Lung (tissue), 12 donors: Measurements from ENCODE around the gene GPM6B. TPM values are rescaled to one million over a fixed set of nuclear protein-coding genes. Genes with fewer than 3 reads are reported as not detected.

Source experiments
- ATAC-seq: fragments of 200-7000 bp; cut with Tn5 transposase; one replicate; pipeline ENCODE4 v1.9.1; 2020; ENCODE audit warnings: moderate number of reproducible peaks; ENCODE audit not compliant: insufficient read depth, low FRiP score
- DNase-seq, 3 donors: peaks; one replicate each; pipeline ENCODE4 v3.0.0-alpha.2; 2013 to 2017
- H3K27ac ChIP-seq, 2 donors: one replicate each; pipeline ENCODE4 v1.5.1; 2013; ENCODE audit warnings: mild to moderate bottlenecking in 2 of 2, moderate library complexity in 2 of 2, control low read depth in 1 of 2, inconsistent platforms in 1 of 2, low read depth in 1 of 2, low read length in 1 of 2
- H3K27me3 ChIP-seq, 3 donors: one replicate each; pipeline ENCODE4 v1.5.1; 2013; ENCODE audit warnings: low read length in 2 of 3; ENCODE audit not compliant: control insufficient read depth in 3 of 3, insufficient read depth in 3 of 3
- H3K36me3 ChIP-seq, 4 donors: one replicate each; pipeline ENCODE4 v1.5.1; 2013; ENCODE audit warnings: low read length in 4 of 4, mild to moderate bottlenecking in 1 of 4, moderate library complexity in 1 of 4; ENCODE audit not compliant: control insufficient read depth in 4 of 4, insufficient read depth in 4 of 4
- H3K4me1 ChIP-seq, 5 donors: one replicate each; pipeline ENCODE4 v1.5.1; 2013; ENCODE audit warnings: low read length in 5 of 5, mild to moderate bottlenecking in 2 of 5, moderate library complexity in 1 of 5; ENCODE audit not compliant: control insufficient read depth in 5 of 5, insufficient read depth in 5 of 5
- H3K4me3 ChIP-seq: one replicate; pipeline ENCODE4 v1.5.1; 2013; ENCODE audit warnings: mild to moderate bottlenecking, control low read depth, moderate library complexity
- H3K9ac ChIP-seq, 2 donors: one replicate each; pipeline ENCODE4 v1.5.1; 2013; ENCODE audit warnings: low read length in 2 of 2, control low read depth in 1 of 2; ENCODE audit not compliant: insufficient read depth in 1 of 2
- H3K9me3 ChIP-seq, 4 donors: one replicate each; pipeline ENCODE4 v1.5.1; 2013; ENCODE audit warnings: low read length in 3 of 4, mild to moderate bottlenecking in 1 of 4, moderate library complexity in 1 of 4; ENCODE audit not compliant: control insufficient read depth in 4 of 4, insufficient read depth in 3 of 4
- WGBS, 2 donors: extraction: QIAGEN DNeasy Blood & Tissue Kit; methylation state at CpG; one replicate each; pipeline ENCODE4 v1.1.7; 2013; 5-methylcytosine and 5-hydroxymethylcytosine counted together
- polyA plus RNA-seq, 2 donors: library from polyadenylated mRNA; stranded (reverse); fragments of 200-250 nt; gene quantifications; one replicate each; pipeline ENCODE4 v1.2.1, GENCODE V29; 2013
- total RNA-seq, 2 donors: library from RNA; depleted of rRNA in 1 of 2; stranded (reverse); fragments of >200 nt in 1 of 2; gene quantifications; one replicate each; pipeline ENCODE4 v1.2.1, GENCODE V29; 2014 to 2021
- TF ChIP-seq, protein P1 (sequence below): IDR thresholded peaks from 2 replicates; pipeline ENCODE4 v1.5.1; 2012; ENCODE audit warnings: mild to moderate bottlenecking; ENCODE audit errors: control extremely low read depth, extremely low read depth
- donor health status: control.
- donor health status: control.
- donor health status: Bipolar disorder and iron deficiency.
- donor health status: healthy.
- donor health status: DM: yes; HTN: yes; CAD: no.

The GPM6B gene
- total and polyA plus RNA-seq, 4 donors, result 3.9 to 18.0 (median 9.5) TPM

DNA sequence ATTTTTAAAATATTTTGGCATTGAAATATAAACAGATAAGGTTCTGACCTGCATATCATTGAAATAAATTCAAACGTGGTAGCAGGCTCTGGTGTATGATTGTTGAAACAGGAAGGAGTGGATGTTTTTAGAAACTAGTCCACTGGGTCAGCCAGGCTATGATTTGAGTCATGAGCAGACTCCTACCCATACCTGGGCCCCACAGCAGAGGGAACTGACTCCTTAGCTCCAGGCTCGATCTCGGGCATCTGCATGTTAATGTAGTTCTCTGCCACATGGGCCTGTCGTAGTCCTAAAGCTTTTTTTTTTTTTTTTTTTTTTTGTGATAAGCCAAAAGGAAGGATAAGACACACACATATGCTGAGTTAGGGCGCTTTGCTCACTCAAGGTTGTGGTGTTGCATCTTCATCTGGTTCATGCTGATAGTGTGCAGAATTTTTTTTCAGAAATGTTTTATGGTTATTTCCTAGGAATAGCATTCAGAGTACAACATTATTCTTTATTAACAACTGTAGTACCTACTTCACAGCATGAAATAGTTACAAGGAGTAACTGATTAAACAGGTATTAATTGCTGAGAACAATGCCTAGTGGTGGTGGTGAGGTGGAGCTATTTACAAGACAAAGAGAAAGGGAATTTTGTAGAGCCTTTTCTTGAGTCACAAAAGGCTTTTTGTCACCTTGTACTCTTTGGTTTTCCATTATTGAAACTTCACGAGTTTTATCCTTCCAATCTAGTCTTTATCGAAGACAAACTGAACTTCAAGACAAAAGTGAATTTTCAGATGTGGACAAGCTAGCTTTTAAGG lies 55.1 kb downstream of the GPM6B start:
- TF ChIP-seq, protein P1, sequence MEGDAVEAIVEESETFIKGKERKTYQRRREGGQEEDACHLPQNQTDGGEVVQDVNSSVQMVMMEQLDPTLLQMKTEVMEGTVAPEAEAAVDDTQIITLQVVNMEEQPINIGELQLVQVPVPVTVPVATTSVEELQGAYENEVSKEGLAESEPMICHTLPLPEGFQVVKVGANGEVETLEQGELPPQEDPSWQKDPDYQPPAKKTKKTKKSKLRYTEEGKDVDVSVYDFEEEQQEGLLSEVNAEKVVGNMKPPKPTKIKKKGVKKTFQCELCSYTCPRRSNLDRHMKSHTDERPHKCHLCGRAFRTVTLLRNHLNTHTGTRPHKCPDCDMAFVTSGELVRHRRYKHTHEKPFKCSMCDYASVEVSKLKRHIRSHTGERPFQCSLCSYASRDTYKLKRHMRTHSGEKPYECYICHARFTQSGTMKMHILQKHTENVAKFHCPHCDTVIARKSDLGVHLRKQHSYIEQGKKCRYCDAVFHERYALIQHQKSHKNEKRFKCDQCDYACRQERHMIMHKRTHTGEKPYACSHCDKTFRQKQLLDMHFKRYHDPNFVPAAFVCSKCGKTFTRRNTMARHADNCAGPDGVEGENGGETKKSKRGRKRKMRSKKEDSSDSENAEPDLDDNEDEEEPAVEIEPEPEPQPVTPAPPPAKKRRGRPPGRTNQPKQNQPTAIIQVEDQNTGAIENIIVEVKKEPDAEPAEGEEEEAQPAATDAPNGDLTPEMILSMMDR, result no peak
- Histone ChIP-seq H3K27me3 (peaks cover 0 to 26% (median 9%) of the 10 kb centered on the region in 3 donors), H3K9ac (no peak overlapping the region), H3K36me3 (peaks cover 2 to 26% (median 12%) of the 10 kb centered on the region in 4 donors), H3K27ac (peak overlapping the region in 1 of 2 donors; percentile 28), H3K4me1 (peaks cover 0 to 17% (median 5%) of the 10 kb centered on the region in 5 donors), H3K9me3 (peaks cover 0 to 1% (median 0%) of the 10 kb centered on the region in 4 donors), H3K4me3 (no peak overlapping the region)
- DNase-seq (peak; percentile 26 to 60 (median 27)), ATAC-seq (no peak)
- 53 to 66% methylated on average over 7 of the region's 7 CpGs for WGBS, 2 donors

- WGBS, 2 donors, result 61 to 72% methylated on average over 13 of the region's 13 CpGs
- H3K9ac ChIP-seq, result no peak overlapping the region
- no peak overlapping the region for H3K27ac ChIP-seq
- H3K36me3 ChIP-seq, result peaks cover 4 to 19% (median 11%) of the 10 kb centered on the region in 4 donors
- H3K4me1 ChIP-seq, result peaks cover 0 to 17% (median 3%) of the 10 kb centered on the region in 5 donors
- DNase-seq (no peak), ATAC-seq (no peak)
- peaks cover 0 to 1% (median 0%) of the 10 kb centered on the region in 4 donors for H3K9me3 ChIP-seq
- TF ChIP-seq, protein P1, result no peak
- H3K27me3 ChIP-seq, result peaks cover 0 to 12% (median 9%) of the 10 kb centered on the region in 3 donors
- no peak overlapping the region for H3K4me3 ChIP-seq
Measured at GRCh38 chrX:13760426-13760825, 56.5 kb downstream of the GPM6B start.

GRCh38 chrX:13759152-13759718 lies 57.7 kb downstream of the GPM6B start:
- 54 to 75% methylated on average over 8 of the region's 8 CpGs for WGBS, 2 donors
- H3K9ac ChIP-seq, result no peak overlapping the region

More at GRCh38 chrX:13759152-13759718, 57.7 kb downstream of the GPM6B start:
- Histone ChIP-seq H3K27me3 (peaks cover 0 to 12% (median 9%) of the 10 kb centered on the region in 3 donors), H3K36me3 (peaks cover 4 to 22% (median 11%) of the 10 kb centered on the region in 4 donors), H3K27ac (no peak overlapping the region), H3K4me3 (no peak overlapping the region), H3K9me3 (no peaks in the 10 kb centered on the region), H3K4me1 (peaks cover 0 to 10% (median 1%) of the 10 kb centered on the region in 5 donors)
- DNase-seq (no peak), ATAC-seq (no peak)
- TF ChIP-seq, protein P1, result no peak
